NCI-H774 (cell line): ENCODE measurements around the gene SUN1.
"Not testable (repeated sequence)": the region's sequence is repeated elsewhere in the genome, so short reads cannot be mapped to it uniquely, and the experiment has no call there.

Experiments
- DNase-seq: peaks from one replicate; lab custom pipeline; 2025; lab: John Stamatoyannopoulos, UW

Gene SUN1

DNA sequence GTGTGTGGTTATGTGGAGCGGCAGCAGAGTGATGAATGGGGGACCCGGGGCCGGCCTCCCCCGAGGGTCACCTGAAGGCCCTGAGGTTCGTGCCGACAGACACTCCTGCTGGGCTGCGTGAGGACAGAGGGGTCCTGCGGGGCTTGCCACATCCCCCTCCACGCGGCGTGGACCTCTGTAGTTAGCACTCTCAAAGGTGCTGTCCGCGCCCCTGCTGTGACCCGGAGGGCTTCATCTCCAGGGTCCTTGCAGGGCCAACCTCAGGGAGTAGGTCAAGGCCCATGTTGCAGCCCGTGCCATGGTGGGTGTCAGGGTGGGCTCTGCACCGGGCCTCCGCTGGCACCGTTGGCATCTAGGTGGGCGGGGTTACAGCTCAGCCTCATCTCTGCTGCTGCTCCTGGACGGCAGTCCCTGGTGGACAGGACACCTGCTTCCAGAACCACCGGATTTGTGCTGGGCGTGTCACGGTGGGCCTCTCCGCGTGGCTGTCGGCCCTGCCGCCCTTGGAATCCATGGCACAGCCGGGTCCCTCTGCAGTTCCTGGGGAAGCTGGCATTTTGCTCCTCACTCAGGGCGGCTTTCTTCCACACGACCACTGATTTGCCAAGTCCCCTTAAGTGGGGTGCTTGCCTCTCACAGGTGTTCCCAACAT, 24.3 kb downstream of the SUN1 start:
- no peak for DNase-seq

GRCh38 chr7:857661-858060, 25.4 kb downstream of the SUN1 start:
- DNase-seq = no peak

GRCh38 chr7:859359-860030, 27.2 kb downstream of the SUN1 start:
- no peak for DNase-seq

GRCh38 chr7:860149-860548, 27.9 kb downstream of the SUN1 start:
- no peak for DNase-seq

DNA sequence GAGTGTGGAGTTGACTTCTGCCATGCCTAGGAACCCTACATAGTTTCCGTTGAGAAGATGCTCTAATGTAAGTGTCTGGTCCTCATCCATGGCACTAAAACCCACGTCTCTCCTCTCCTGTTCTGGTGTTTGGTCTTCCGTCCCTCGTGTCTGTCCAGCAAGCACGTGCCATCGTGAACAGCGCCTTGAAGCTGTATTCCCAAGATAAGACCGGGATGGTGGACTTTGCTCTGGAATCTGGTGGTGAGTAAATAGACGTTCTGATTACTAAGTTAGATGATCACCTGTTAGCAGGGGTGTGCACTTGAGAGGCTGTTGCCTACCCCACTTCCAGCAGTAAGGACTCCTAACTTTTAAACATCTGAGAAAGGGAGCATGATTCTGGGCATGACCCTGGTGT, 28.9 kb downstream of the SUN1 start:
- no peak for DNase-seq

- DNase-seq = no peak
Measured at GRCh38 chr7:862157-862556, 29.9 kb downstream of the SUN1 start.

GRCh38 chr7:863106-863505, 30.8 kb downstream of the SUN1 start:
- no peak for DNase-seq

- no peak for DNase-seq
Measured at GRCh38 chr7:865921-866320, 33.6 kb downstream of the SUN1 start.

GRCh38 chr7:867001-867405, 34.7 kb downstream of the SUN1 start:
- no peak for DNase-seq

- DNase-seq = no peak
Measured at GRCh38 chr7:867406-868188, 35.3 kb downstream of the SUN1 start.

DNA sequence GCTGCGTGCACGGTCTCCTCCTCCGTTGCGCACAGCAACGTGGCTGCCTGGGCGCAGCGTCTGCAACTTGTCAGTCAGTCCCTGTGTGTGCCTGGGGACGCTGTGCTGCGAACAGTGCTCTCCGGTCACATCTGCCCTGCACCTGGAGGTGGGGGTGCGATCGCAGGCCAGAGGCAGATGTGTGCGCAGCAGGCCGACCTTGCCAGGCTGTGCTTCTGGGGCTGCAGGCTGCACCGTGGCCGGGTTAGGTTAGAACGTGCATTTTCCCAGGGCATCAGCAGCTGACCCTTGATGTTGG, 35.9 kb downstream of the SUN1 start:
- DNase-seq = no peak

- no peak for DNase-seq
Measured at GRCh38 chr7:869348-869747, 37.1 kb downstream of the SUN1 start.

GRCh38 chr7:871900-872537, 39.7 kb downstream of the SUN1 start:
- no peak for DNase-seq

DNA sequence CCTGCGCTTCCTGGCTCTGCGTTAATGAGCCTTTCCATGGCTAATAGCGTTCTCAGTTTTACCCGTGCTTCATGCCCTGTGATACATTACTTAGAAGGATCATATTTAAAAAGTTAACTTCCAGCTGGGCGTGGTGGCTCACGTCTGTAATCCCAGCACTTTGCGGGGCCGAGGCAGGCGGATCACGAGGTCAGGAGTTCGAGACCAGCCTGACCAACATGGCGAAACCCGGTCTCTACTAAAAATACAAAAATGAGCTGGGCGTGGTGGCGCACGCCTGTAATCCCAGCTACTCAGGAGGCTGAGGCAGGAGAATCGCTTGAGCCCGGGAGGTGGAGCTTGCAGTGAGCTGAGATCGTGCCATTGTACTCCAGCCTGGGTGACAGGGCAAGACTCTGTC, 40.4 kb downstream of the SUN1 start:
- not testable (repeated sequence) for DNase-seq

- DNase-seq = peak; percentile 75
Measured at GRCh38 chr7:873367-874002, 41.2 kb downstream of the SUN1 start.

DNA sequence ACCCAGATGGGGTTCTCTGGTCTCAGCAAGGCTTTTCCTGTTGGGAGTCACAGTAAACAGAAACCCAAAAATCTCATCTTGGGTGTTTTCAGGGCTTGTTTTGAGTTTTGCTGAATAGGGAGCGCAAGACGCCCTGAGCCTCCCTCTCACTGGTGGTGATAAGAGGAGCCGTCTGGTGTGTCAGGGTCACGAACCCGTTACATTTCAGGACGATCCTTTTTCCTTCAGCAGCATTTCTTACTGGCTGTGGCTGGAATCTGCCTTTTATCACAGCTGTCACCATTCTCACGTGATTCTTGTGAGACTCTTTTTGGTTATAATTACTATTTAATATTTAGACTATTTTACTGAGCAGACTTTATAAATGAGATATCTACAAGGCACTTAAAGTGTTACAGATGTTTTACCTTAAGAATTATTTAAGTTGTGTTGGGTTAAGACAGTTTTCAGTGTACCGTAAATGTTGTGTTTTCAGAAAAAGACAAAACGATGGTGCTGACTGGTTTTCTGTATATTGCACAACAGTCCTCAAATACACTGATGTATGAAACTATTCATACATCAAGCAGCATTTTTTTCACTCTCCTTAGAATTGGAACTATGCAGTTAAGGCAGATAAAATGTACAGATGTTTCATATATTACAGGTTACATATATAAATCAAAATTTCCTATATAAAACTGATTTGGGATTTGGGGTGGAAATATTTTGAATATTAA, 41.9 kb downstream of the SUN1 start:
- no peak for DNase-seq

DNA sequence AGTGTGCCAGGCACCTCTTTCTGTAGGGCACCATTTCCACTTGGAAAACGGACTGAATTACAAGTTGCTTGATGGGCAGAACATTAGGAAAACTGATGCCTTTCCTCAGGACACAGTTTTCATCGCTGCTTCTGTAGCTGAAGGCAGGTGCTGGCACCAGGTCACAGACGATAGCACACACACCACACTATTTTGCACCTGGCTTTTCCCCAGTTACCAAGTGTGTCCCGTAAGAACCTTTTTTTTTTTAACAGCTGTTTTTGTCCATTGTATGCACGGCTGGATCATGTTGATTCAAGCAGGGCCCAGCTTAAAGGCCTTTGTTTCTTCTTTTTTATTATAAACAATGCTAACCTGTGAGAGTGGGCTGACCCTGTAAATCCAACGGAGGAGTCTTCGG, 42.8 kb downstream of the SUN1 start:
- DNase-seq = peak; percentile 90

- DNase-seq = no peak
Measured at GRCh38 chr7:875476-876076, 43.3 kb downstream of the SUN1 start.

DNA sequence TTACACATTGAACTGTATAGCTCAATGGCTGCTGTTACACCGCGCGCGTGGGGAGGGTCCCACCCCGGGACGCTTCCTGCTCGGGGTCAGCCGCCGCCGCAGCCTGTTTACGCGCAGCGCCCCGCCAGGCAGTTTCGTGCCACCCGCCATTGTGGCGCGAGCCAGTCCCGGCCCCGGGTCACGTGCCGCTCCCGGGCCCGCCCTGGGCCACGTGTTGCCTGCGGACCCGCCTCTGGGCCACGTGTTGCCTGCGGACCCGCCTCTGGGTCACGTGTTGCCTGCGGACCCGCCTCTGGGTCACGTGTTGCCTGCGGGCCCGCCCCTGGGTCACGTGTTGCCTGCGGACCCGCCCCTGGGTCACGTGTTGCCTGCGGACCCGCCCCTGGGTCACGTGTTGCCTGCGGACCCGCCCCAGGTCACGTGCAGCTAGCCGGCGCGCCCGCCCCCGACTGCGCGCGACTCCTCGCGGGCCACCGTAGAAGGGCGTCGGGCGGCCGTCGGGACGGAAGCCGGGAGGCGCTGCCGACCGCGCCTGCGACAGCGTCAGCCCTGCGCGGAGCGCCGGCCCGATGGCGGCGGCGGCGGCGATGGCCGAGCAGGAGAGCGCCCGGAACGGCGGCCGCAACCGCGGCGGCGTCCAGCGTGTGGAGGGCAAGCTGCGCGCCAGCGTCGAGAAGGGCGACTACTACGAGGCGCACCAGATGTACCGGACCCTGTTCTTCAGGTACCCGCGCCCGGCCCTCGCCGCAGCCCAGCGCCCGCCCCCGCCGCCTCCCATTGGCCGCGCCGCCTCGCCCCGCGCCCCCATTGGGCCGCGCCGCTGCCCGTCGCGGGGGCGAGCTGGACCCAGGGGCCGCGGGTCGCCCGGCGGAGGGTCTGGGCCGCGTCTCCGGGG, 44.0 kb downstream of the SUN1 start, which contains the start of gene GET4:
Gene GET4, plus strand, starts transcription at position 478 of the 895 bp plus-strand sequence. Its CDS starts 92 bp downstream, at position 570.
- DNase-seq = peak; percentile 96

DNA sequence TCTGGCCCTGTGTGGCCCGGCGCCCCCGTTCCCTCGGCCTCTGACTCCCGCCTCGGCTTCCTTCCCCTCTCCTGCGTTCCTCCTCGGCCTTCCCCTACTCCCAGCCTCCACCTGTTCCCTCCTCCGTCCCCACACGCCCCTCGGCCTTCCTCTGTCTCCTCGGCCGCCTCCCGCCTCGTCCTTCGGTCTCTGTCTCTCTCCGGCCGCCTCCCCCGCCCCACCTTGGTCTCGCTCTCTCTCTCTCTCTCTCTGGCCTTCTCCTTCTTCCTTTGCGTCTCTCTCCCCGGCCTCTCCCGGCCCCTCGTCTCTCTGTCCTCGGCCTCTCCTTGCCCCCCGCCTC, 44.7 kb downstream of the SUN1 start:
- DNase-seq = no peak
